Activated effector memory CD4-positive, alpha-beta T cell treated with anti-CD3 and anti-CD28 coated beads, Interleukin-2, amount 50 U/mL, for 16 hours (primary cell): ENCODE measurements around the gene MED19.
"Not testable (repeated sequence)": the region's sequence is repeated elsewhere in the genome, so short reads cannot be mapped to it uniquely, and the experiment has no call there.

Experiments
- DNase-seq: peaks from one replicate; pipeline ENCODE4 v3.0.0-alpha.2; 2020

The MED19 gene

GRCh38 chr11:57703341-57703740, 8.7 kb downstream of the MED19 start:
- DNase-seq, result no peak

DNA sequence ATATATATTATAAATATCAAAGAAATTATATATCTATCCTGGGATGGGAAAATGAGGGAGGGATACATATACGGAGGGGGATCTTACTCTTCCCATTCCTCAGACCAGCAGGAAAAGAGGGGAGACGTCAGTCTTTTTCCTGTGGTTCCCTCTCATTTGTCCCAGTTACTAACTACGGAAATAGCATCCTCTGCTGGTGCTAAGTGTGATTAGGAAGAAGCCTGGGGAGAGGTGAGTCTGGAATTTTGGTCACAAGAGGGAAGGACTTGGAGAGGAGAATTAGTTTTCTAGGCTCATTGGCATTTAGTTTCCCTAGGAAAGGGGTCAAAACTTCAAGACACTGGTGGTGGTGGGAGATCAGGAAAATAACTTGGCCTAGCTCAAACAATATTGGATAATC, 11.6 kb downstream of the MED19 start:
- DNase-seq, result no peak

DNA sequence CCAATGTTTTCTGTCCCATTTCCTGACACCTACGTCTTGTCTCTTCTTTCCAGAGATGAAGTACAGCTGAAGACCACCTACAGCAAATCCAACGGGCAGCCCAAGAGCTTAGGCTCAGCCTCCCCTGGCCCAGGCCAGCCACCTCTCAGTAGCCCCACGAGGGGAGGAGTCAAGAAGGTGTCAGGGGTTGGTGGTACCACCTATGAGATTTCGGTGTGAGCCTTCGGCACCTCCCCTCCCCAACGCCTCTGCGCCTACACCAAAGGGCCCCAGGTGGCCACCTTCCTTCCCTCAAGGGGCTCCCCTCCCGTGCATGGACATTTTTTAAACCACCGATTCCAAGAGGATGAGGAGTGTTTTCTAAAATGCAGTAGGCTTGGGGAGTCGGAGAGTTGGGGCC, 12.2 kb downstream of the MED19 start:
- no peak for DNase-seq

GRCh38 chr11:57698843-57699365, 13.1 kb downstream of the MED19 start:
- no peak for DNase-seq

DNA sequence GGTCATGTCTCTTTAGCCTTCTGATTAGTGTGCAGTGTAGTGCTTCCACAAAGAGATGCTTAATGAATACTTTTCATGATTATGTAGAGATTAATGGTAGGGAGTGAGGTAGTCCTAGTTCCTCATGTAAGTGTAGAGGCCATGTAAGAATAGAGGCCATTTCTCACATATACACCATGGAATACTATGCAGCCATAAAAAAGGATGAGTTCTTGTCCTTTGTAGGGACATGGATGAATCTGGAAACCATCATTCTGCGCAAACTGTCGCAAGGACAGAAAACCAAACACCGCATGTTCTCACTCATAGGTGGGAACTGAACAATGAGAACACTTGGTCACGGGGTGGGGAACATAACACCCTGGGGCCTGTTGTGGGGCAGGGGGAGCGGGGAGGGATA, 21.5 kb downstream of the MED19 start:
- DNase-seq, result not testable (repeated sequence)

- no peak for DNase-seq
These were observed 30.8 kb downstream of the MED19 start for GRCh38 chr11:57681168-57681567.

DNA sequence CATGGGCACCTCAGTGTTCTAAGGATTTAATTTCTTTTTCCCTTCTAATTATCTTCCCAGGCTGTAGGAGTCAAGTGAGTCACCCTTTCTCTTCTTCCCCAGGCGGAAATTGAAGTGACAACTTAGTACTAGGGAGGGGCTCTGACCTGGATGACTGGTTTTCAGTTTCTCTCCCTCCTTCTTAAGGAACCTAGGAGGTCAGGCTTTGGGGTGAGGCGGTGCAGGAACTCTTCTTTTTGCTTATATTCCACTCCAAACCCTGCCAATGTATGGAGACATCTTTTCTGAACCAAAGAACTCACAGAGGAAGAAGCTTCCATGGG, 31.5 kb downstream of the MED19 start:
- DNase-seq, result no peak

DNA sequence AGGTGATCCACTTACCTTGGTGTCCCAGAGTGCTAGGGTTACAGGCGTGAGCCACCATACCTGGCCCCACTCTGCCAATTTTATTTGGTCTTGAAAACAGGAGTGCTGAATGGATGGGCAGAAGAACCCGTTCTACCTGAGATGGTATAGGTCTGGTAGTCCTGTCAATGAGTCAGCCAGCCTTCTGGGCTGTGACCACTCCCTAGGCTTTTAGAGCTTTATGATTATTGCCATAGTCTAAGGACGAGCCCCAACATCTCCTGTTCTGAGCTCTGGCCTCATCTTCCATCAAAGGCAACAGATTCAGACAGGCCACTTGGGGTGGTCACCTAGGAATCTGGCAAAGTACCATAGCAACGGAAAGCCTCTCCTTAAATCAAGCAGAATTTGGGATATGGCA, 32.6 kb downstream of the MED19 start:
- DNase-seq, result no peak

GRCh38 chr11:57675176-57675941, 36.7 kb downstream of the MED19 start:
- no peak for DNase-seq

GRCh38 chr11:57674251-57674650, 37.8 kb downstream of the MED19 start:
- no peak for DNase-seq

- DNase-seq, result no peak
These were observed 43.6 kb downstream of the MED19 start for GRCh38 chr11:57668434-57668782.

GRCh38 chr11:57667736-57668433, 44.1 kb downstream of the MED19 start, which contains the start of gene ZDHHC5:
Gene ZDHHC5 (plus strand): TSS chr11:57668114. CDS start chr11:57673091, 4,977 bp downstream.
- DNase-seq, result peak; percentile 100

GRCh38 chr11:57667117-57667735, 44.8 kb downstream of the MED19 start:
- peak; percentile 97 for DNase-seq

GRCh38 chr11:57663975-57664374, 48.0 kb downstream of the MED19 start:
- DNase-seq, result no peak

DNA sequence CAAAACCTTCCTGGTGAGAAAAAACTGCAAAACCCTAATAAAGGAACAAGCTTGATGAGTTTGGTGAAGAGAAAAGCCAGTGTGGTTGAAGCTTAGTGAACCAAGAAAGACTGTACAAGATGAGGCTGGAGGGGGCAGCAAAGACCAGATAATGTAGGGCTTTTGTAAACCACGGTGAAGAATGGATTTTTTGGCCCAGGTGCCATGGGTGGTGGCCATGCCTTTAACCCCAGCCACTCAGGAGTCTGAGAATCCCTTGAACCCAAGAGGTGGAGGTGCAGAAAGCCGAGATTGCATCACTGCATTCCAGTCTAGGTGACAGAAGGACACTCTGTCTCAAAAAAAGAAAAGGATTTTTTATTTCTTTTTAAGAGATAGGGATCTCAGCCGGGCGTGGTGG, 49.1 kb downstream of the MED19 start:
- peak; percentile 58 for DNase-seq

DNA sequence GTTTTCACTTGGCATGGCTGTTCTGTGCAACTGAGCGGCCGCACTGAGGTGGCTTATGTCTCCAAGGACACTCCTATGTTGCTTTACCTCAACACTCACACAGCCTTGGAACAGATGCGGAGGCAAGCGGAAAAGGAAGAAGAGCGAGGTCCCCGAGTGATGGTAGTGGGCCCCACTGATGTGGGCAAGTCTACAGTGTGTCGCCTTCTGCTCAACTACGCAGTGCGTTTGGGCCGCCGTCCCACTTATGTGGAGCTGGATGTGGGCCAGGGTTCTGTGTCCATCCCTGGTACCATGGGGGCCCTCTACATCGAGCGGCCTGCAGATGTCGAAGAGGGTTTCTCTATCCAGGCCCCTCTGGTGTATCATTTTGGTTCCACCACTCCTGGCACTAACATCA, 52.3 kb downstream of the MED19 start:
- DNase-seq, result no peak

DNA sequence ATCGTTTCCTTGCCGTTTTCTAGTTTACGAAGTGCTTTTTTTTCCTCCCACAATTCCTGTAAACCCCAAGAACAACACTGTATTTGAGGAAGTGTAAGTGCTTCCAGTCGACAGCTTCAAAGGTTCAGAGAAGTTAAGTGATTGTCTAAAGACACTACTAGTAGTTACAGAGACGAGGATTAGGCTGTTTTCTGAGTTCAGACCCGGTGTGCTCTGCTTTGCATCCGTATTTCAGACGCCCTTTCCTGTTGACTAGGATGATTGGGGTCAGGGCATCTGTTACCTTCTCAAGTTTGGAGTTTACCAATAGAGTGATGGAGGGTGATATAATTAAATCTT, 54.0 kb downstream of the MED19 start:
- no peak for DNase-seq

DNA sequence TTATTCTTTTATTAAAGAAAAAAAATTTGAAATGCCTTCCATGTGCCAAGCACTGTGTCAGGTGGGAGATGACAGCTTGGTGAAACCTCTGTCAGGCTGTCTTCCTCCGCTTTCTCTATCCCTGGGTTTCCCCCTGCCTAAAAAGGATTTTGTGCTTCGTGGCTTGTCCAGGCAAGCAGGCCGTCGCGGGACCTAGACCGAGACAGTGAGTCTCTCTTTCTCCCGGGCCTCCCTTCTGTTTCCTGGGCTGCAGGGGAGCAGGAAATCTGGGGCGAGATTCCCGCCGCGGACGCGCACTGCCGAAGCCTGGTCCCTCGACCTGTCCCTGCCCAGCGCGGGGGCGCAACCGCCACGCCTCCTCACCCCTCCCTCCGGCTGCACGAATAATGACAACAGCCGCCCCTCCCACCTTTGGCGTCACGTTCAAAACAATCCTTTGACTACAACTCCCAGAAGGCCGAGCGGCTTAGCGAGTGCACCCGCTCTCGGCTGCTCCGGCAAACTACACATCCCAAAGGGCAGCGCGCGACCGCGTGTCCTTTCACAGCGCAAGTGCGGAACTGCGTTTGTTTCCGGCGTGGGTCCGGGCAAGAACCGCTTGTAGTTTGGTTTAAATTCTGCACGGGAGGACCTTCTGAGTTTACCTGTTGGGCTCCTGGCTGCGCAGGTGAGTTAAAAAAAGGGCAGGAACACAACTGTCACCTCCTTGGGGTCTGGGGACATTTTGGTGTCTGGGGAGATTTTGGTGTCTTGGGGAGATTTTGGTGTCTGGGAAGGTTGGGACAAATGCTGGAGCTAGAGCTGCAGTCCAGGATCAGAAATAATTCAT, 54.6 kb downstream of the MED19 start, which contains the start of gene CLP1:
Gene CLP1 (plus strand): TSS at position 569 of the 829 bp plus-strand sequence. CDS start 1,715 bp downstream, outside the sequence.
- DNase-seq, result peak; percentile 100

DNA sequence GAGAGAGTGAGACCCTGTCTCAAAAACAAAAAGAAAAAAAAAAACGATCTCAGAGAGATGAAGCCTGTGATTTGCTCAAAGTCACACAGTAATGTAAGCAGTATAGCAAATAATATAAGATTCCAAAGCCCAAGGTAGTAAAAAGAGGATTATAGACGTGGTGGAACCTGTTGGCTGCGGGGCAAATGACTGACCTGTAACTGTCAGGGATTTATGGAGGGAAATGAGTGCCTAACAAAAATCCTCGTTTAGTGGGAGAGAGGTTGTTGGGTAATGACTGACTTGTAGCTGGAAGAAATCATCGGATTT, 55.2 kb downstream of the MED19 start:
- no peak for DNase-seq
